HG02884 (cell line): ENCODE results near the gene SAG.

Experiments used
- ATAC-seq: cut with Tn5 transposase; IDR thresholded peaks from one replicate; pipeline ENCODE4 v1.9.1; 2021; ENCODE audit warnings: mild to moderate bottlenecking, moderate library complexity; ENCODE audit not compliant: unreplicated experiment

The SAG gene

GRCh38 chr2:233307565-233307964, at the start of gene SAG:
Gene SAG (plus strand): TSS chr2:233307816. CDS start chr2:233309190, 1,374 bp downstream.
- ATAC-seq = no peak

DNA sequence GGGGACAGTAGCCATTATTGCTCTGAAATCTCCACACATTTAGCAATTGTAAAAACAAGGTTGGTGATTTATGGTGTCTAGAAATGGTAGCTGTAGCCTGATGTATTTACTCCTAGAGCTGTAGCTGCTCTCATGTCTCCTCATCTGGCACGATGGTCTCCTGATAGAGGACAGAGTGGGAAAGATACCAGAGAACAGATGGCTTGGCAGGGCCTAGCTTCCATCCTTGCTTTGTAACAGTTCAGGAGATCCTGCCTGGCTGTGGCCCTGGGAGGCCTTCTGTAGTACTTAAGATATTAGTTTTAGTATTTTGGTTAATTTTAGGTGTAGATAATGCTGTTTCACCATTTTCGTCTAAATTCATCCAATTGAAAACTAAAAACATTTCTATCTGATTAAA, 49.4 kb upstream of the SAG start:
- ATAC-seq = no peak

DNA sequence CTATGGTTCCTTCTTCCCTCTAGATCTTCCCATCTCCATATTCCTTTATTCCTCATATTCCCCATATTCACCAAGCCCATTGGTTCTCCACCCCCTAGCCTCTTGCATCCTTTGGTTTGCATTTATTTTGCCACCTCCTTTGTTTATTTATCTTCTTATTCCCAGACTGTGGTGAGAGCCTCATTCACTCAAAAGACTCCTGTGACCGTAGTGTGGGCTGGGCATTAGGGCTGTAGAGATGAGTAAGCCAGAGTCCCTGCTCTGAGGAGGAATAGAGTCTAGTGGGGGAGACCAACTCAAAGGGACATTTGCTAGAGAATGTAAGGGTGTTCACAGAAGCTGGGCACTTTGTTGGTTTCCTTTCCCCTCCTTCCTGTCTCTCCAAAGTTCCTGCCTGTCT, 47.9 kb upstream of the SAG start:
- no peak for ATAC-seq

DNA sequence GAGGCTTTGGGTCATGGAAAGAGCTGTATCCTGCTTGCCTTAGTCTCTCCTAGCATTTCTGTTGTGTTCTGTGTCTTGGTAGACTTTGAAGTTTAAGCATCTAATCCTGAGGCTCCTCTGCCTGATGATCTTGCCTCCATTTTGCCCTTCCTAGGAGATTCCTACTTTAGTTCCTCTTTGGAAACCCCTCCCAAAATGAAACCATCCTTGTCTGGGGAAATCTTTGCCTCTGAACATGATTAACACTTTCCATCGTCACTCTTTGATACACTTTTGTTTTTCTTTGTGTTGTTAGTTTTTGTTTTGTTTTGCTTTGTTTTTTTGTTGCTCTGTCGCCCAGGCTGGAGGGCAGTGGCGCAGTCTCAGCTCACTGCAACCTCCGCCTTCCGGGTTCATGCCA, 47.0 kb upstream of the SAG start:
- ATAC-seq = no peak

GRCh38 chr2:233261819-233262555, 45.6 kb upstream of the SAG start:
- ATAC-seq = peak; percentile 68

DNA sequence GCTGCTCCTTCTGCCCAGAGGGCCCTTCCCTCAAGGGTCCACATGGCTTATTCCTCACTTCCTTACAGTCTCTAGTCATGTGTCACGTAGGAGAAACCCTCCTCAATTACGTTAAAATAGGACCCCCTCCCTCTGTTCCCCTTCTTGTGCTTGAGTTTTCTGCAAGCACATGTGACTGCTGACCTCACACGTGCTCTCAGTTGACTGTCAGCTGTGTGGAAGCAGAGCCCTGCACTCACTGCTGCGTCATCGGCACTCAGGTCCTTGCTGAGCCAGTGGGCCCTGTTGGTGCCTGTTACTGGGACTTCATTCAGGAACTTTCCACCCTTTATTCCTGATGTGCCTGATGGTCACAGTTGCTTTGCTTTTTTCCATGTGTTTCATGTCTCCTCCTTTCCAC, 45.1 kb upstream of the SAG start:
- ATAC-seq = no peak

DNA sequence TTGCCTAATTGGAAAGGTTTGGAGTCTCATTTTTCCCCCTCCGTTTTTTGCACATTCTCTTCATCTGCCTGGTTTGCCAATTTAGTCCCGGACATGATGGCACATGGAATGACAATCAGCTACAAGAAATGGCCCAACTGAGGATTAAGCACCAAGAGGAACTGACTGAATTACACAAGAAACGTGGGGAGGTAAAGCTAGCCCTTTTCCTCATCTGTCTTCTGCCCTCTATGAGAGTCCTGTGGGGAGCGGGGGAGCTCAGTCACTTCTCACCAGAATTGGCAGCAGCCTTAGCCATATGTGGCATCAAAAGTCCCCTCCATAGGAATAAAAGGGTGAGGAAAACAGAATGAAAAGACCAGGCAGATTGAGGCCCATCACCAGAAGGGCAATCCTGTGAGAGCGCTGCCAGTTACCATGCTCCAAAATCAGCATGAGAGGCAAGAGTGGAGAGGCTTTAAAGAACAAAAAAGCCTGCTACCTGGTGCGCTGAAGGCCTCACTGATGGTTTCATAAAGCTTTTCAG, 44.5 kb upstream of the SAG start:
- ATAC-seq = no peak

GRCh38 chr2:233264667-233265066, 42.9 kb upstream of the SAG start:
- ATAC-seq = no peak

- ATAC-seq = no peak
Observed at GRCh38 chr2:233265899-233266431, 41.7 kb upstream of the SAG start.

DNA sequence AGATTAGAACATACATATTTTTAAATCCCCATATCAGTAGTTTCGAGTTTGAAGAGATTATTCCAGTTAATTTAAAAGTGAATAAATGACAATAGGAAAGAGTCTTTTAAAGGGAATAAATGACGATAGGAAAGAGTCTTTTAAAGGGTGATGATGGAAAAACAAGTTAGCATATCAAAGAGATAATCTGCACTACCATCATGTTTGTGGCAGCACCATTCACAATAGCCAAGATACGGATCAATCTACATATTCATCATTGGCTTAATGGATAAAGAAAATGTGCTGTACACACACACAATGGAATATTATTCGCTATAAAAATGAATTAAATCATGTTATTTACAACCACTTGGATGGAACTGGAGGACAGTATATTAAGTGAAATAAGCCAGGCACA, 41.1 kb upstream of the SAG start:
- no peak for ATAC-seq

DNA sequence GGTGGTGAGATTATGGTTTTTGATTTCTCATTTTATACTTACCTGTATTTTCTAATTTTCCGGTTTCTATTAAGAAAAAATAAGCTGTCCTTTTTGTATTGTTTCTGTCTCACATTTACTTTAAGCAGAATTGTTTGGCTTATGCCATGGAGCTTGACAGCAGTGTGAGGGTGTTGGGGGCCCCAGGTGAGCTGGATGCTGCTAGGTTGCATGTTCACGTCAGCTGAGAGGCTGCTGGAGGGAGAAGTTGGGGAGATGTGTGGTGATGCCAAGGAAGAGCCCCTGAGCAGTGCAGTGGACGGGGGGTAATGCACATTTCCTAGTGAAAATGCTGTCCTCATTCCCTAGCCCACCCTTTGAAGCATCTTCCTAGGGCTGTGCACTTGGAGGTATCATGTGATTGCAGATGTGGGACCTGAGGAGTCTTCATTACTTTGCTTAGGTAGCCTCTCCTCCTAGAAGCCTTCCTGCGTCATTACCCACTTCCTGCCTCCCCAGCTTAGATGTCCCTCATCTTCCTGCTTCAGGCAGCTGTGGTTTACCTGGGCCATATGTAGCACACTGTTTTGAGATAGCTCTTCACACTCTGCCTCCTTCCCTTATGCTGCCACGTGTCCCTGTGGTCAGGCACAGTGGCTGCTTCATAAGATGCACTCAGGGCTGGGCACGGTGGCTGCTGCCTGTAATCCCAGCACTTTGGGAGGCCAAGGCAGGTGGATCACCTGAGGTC, 39.9 kb upstream of the SAG start:
- peak; percentile 84 for ATAC-seq

DNA sequence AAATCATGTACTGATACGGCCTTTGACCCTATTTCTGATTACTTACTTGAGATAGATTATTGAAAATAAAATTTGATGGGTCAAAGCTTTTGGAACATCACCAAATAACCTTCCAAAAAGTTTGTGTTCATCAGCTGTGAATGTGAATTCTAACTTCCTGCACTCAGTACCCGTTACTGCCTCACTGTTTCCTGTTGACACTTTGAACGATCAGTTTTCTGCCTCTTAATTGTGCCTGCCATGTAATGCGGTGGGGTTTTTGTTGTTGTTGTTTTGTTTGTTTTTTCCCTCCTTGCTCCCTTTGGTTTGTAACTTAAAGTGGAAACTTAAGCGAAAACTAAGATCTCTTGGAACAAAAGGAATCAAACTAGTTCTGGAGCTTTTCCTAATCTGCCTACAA, 37.2 kb upstream of the SAG start:
- ATAC-seq = no peak

GRCh38 chr2:233270951-233271350, 36.7 kb upstream of the SAG start:
- no peak for ATAC-seq

DNA sequence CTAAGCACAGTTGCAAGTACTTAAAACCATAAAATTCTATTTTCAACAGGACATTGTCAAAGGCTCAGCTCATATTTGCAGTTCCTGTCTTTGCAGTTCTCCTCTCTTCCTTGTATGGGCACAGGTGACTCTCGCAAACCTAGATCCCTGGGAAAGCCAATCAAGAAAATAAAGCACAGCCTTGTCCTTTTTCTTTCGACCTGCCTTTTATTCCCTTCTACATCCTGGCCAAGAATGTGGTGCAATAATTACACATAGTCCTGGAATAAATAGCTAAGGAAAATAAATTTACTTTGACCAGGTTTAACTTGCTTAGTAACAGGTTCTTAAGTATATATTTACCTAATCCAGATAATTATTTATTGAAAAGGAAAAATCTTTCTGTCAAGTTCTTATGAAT, 35.9 kb upstream of the SAG start:
- ATAC-seq = no peak

DNA sequence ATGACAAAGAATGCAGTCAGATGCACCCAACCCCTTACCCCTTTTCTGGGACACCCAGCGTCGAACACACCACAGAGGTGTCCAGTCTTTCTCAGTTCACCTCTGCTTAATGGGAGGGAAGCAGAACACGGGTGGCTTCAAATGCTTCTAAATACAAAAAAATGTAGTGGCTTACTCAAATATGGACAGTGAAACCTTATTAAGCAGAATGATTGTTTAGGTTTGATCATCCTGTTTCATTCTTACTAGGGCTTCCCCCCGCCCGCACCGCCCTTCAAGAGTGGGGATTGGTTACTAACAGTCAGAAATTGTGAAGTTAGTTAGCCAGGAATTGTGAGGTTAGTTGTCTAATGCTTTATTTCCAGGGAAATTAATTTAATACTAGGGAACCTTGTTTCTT, 34.5 kb upstream of the SAG start:
- ATAC-seq = no peak

GRCh38 chr2:233275223-233275622, 32.4 kb upstream of the SAG start:
- ATAC-seq = no peak

DNA sequence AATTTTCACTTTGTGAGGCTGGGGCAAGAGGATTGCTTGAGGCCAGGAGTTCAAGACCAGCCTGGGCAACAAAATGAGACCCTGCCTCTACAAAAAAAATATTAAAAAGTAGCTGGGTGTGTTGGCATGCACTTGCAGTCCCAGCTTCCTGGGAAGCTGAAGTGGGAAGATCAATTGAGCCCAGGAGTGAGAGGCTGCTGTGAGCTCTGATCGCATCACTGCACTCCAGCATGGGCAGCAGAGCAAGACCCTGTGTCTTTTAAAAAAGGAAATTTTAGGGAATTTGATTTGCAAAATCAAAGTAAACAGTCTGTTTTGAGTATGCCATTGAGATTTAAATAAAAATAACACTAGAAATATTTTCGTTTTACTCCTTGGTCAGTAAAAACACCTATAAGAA, 28.7 kb upstream of the SAG start:
- ATAC-seq = no peak

- no peak for ATAC-seq
Observed at GRCh38 chr2:233280114-233280693, 27.4 kb upstream of the SAG start.

DNA sequence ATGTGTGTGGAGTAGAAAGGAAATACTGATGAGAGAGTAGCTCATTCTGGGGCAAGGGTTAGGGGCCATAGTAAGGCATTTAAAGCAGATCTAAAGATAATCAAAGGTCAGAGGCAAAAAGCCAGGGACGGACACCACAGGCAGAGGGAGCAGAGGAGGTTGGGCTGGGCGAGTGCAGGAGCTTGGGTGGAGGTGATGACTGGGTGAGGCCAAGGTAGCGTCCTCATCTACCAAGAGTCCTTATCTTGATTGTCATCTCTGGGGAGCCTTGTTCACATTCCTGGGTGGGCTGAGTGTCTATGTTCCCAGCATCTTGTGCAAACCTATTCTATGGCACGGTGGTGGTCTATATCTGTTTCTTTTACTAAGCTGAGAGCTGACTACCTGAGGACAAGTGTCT, 26.1 kb upstream of the SAG start:
- no peak for ATAC-seq

- no peak for ATAC-seq
Observed at GRCh38 chr2:233281992-233282603, 25.5 kb upstream of the SAG start.

DNA sequence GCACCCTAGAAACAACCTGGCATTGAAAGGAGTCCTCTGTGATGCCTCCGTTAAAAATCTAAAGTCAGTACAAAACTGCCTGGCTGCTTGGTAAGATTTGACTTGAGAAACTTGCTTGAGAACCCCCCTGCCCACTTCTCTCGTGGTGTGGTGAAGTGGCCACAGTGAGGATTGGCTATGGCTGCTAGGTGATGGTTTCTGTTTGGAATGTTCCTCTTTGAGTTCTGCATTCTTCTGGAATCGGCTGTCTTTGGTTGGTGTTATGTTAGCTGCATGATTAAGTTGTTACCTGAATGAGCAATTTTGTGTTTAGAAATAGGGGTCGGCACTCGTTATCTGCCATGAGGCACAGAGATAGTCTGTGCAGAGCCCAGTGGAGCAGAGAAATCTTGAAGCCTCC, 21.7 kb upstream of the SAG start:
- no peak for ATAC-seq
